LHCN-M2 (cell line): ENCODE data around the gene PPP1R15A. TPM values are rescaled to one million over a fixed set of nuclear protein-coding genes. Genes with fewer than 3 reads are reported as not detected.
A peak's percentile ranks its signal among the peaks of the same experiment; 100 is the strongest.
"Not testable (repeated sequence)": the region's sequence is repeated elsewhere in the genome, so short reads cannot be mapped to it uniquely, and the experiment has no call there.

Experiments
- DNase-seq: peaks from one replicate; pipeline ENCODE4 v3.0.0-alpha.2; 2012; ENCODE audit warnings: low read depth
- total RNA-seq: library from RNA; depleted of rRNA; stranded (reverse); fragments of >200 nt; gene quantifications from 2 replicates; pipeline ENCODE4 v1.2.3, GENCODE V29; 2014; rRNA removed

Gene PPP1R15A
- total RNA-seq, 1 experiment from 2014 or later = 55.7 TPM

- no peak for DNase-seq
Observed at GRCh38 chr19:48914181-48914580, 42.0 kb downstream of the PPP1R15A start.

- DNase-seq = no peak
Observed at GRCh38 chr19:48915757-48916156, 43.5 kb downstream of the PPP1R15A start.

GRCh38 chr19:48918071-48918470 lies 45.9 kb downstream of the PPP1R15A start:
- DNase-seq = no peak

GRCh38 chr19:48918801-48919247 lies 46.6 kb downstream of the PPP1R15A start:
- no peak for DNase-seq

- DNase-seq = not testable (repeated sequence)
Observed at GRCh38 chr19:48919271-48919670, 47.0 kb downstream of the PPP1R15A start.

- no peak for DNase-seq
Observed at GRCh38 chr19:48920949-48921348, 48.7 kb downstream of the PPP1R15A start.

GRCh38 chr19:48921721-48922500 lies 49.7 kb downstream of the PPP1R15A start:
- no peak for DNase-seq

- no peak for DNase-seq
Observed at GRCh38 chr19:48922548-48923490, 50.6 kb downstream of the PPP1R15A start.

GRCh38 chr19:48925240-48925843 lies 53.1 kb downstream of the PPP1R15A start:
- DNase-seq = peak; percentile 85

Other genes with a start within 250 kb of the PPP1R15A start
- gene DBP, start 235.0 kb upstream of the PPP1R15A start, total RNA-seq = 2.9 and 4.8 TPM in 2 replicates
- 0.83 and 2.4 TPM in 2 replicates for gene CA11, start 226.2 kb upstream of the PPP1R15A start, total RNA-seq
- gene NTN5, start 199.4 kb upstream of the PPP1R15A start, total RNA-seq = not detected in 2 replicates
- not detected in 2 replicates for gene FUT2, start 176.4 kb upstream of the PPP1R15A start, total RNA-seq
- 2.4 and 3.5 TPM in 2 replicates for gene MAMSTR, start 152.7 kb upstream of the PPP1R15A start, total RNA-seq
- gene RASIP1, start 131.8 kb upstream of the PPP1R15A start, total RNA-seq = 0.11 and 0.26 TPM in 2 replicates
- gene IZUMO1, start 125.5 kb upstream of the PPP1R15A start, total RNA-seq = not detected in 2 replicates
- gene FUT1, start 119.8 kb upstream of the PPP1R15A start, total RNA-seq = not detected in 2 replicates
- gene FGF21, start 116.9 kb upstream of the PPP1R15A start, total RNA-seq = not detected in 2 replicates
- 23.8 and 26.5 TPM in 2 replicates for gene BCAT2, start 61.4 kb upstream of the PPP1R15A start, total RNA-seq
- gene HSD17B14, start 35.9 kb upstream of the PPP1R15A start, total RNA-seq = not detected in 2 replicates
- 21.3 and 27.8 TPM in 2 replicates for gene PLEKHA4, start 3.8 kb upstream of the PPP1R15A start, total RNA-seq
- gene TULP2, start 26.3 kb downstream of the PPP1R15A start, total RNA-seq = not detected in 2 replicates
- 213 and 221 TPM in 2 replicates for gene NUCB1, start 27.9 kb downstream of the PPP1R15A start, total RNA-seq
- gene DHDH, start 61.3 kb downstream of the PPP1R15A start, total RNA-seq = 0.96 TPM in 1 of 2 replicates, not detected in the other
- gene BAX, start 82.5 kb downstream of the PPP1R15A start, total RNA-seq = 170 and 176 TPM in 2 replicates
- 2,158 and 2,177 TPM in 2 replicates for gene FTL, start 92.9 kb downstream of the PPP1R15A start, total RNA-seq
- gene GYS1, start 120.9 kb downstream of the PPP1R15A start, total RNA-seq = 78.8 and 80.0 TPM in 2 replicates
- 263 and 300 TPM in 2 replicates for gene RUVBL2, start 121.5 kb downstream of the PPP1R15A start, total RNA-seq
- gene LHB, start 144.7 kb downstream of the PPP1R15A start, total RNA-seq = not detected in 2 replicates
- gene CGB3, start 151.9 kb downstream of the PPP1R15A start, total RNA-seq = not detected in 2 replicates
- gene CGB2, start 159.5 kb downstream of the PPP1R15A start, total RNA-seq = 0.26 TPM in 1 of 2 replicates, not detected in the other
- not detected in 2 replicates for gene CGB1, start 164.5 kb downstream of the PPP1R15A start, total RNA-seq
- 1.1 TPM in 1 of 2 replicates, not detected in the other for gene CGB5, start 171.4 kb downstream of the PPP1R15A start, total RNA-seq
- 2.1 TPM in 1 of 2 replicates, not detected in the other for gene CGB8, start 176.7 kb downstream of the PPP1R15A start, total RNA-seq
- gene CGB7, start 185.3 kb downstream of the PPP1R15A start, total RNA-seq = 1.5 TPM in 2 replicates
- gene NTF4, start 192.4 kb downstream of the PPP1R15A start, total RNA-seq = not detected in 2 replicates
- gene KCNA7, start 200.3 kb downstream of the PPP1R15A start, total RNA-seq = 0.06 TPM in 1 of 2 replicates, not detected in the other
- 207 and 241 TPM in 2 replicates for gene SNRNP70, start 213.0 kb downstream of the PPP1R15A start, total RNA-seq
- gene LIN7B, start 241.9 kb downstream of the PPP1R15A start, total RNA-seq = 10.2 and 14.8 TPM in 2 replicates
- gene C19orf73, start 246.7 kb downstream of the PPP1R15A start, total RNA-seq = 1.1 and 3.1 TPM in 2 replicates
- 7.9 and 9.8 TPM in 2 replicates for gene PPFIA3, start 247.1 kb downstream of the PPP1R15A start, total RNA-seq